IMR-90 (cell line): ENCODE results near the gene UGT1A7. TPM values are rescaled to one million over a fixed set of nuclear protein-coding genes. Genes with fewer than 3 reads are reported as not detected.

Experiments
- ATAC-seq: fragments of 200-7000 bp; cut with Tn5 transposase; 2 replicates; pipeline ENCODE4 v1.9.1; 2020; ENCODE audit warnings: low read depth, mild to moderate bottlenecking, moderate library complexity
- BruUV-seq: library from RNA; stranded (reverse); fragments of 400-500 nt; replicated peaks from 2 replicates; lab custom pipeline; 2021; lab: Mats Ljungman, UMichigan
- CTCF ChIA-PET: fragments of 300-600 bp; formaldehyde crosslinking; extraction: SDS; loops from one replicate; lab custom pipeline; 2021; ENCODE audit warnings: antibody characterized with exemption; lab: Yijun Ruan, JAX
- POLR2A ChIA-PET: fragments of 300-600 bp; sonication (Branson Sonifier 250); formaldehyde crosslinking; loops from one replicate; lab custom pipeline; 2022; ENCODE audit warnings: antibody characterized with exemption; ENCODE audit not compliant: unreplicated experiment; lab: Charles Lee
- DNase-seq: peaks from one replicate; pipeline ENCODE4 v3.0.0; 2013
- H2AFZ ChIP-seq: replicated peaks from 2 replicates; pipeline ENCODE3; 2013; ENCODE audit warnings: low read length, mild to moderate bottlenecking; ENCODE audit not compliant: poor library complexity
- H2AK5ac ChIP-seq: 2 replicates; pipeline ENCODE4 v1.6.1; 2013; ENCODE audit warnings: low read depth, low read length, inconsistent platforms
- H2AK9ac ChIP-seq: replicated peaks from 2 replicates; pipeline ENCODE3; 2013; ENCODE audit warnings: mild to moderate bottlenecking, low read depth, low read length, moderate library complexity; ENCODE audit not compliant: poor library complexity
- H2BK120ac ChIP-seq: 2 replicates; pipeline ENCODE4 v1.6.1; 2013; ENCODE audit warnings: low read depth, low read length, inconsistent platforms
- H2BK15ac ChIP-seq: 3 replicates; pipeline ENCODE4 v1.6.1; 2013; ENCODE audit warnings: low read depth, low read length, inconsistent platforms
- H2BK20ac ChIP-seq: 2 replicates; pipeline ENCODE4 v1.6.1; 2013; ENCODE audit warnings: low read depth, mild to moderate bottlenecking, inconsistent platforms, low read length, moderate library complexity
- H2BK5ac ChIP-seq: 2 replicates; pipeline ENCODE4 v1.6.1; 2013; ENCODE audit warnings: mild to moderate bottlenecking, low read depth, low read length, inconsistent platforms; ENCODE audit not compliant: poor library complexity, severe bottlenecking
- H3K14ac ChIP-seq: replicated peaks from 2 replicates; pipeline ENCODE4 v1.6.1; 2013; ENCODE audit warnings: low read depth, low read length, inconsistent platforms
- H3K18ac ChIP-seq: 2 replicates; pipeline ENCODE4 v1.6.1; 2013; ENCODE audit warnings: low read depth, low read length, control low read depth
- H3K23ac ChIP-seq: 2 replicates; pipeline ENCODE4 v1.6.1; 2013; ENCODE audit warnings: low read depth, low read length, inconsistent platforms
- H3K27ac ChIP-seq: 2 replicates; pipeline ENCODE4 v1.5.1; 2013; ENCODE audit warnings: mild to moderate bottlenecking, control low read depth, low read length; ENCODE audit not compliant: insufficient read depth
- H3K27me3 ChIP-seq: 2 replicates; pipeline ENCODE4 v1.6.1; 2013; ENCODE audit warnings: low read length; ENCODE audit not compliant: control insufficient read depth, insufficient read depth
- H3K36me3 ChIP-seq: 2 replicates; pipeline ENCODE4 v1.6.1; 2013; ENCODE audit warnings: low read length, mixed read lengths; ENCODE audit not compliant: control insufficient read depth, insufficient read depth
- H3K4ac ChIP-seq: 2 replicates; pipeline ENCODE4 v1.6.1; 2013; ENCODE audit warnings: low read depth, low read length, inconsistent platforms
- H3K4me1 ChIP-seq: 2 replicates; pipeline ENCODE4 v1.6.1; 2013; ENCODE audit warnings: low read length, mixed read lengths; ENCODE audit not compliant: control insufficient read depth, insufficient read depth
- H3K4me2 ChIP-seq: 2 replicates; pipeline ENCODE4 v1.6.1; 2013; ENCODE audit warnings: low read depth, mild to moderate bottlenecking, control low read depth, low read length, moderate library complexity
- H3K4me3 ChIP-seq: 2 replicates; pipeline ENCODE4 v1.5.1; 2013; ENCODE audit warnings: low read depth, mild to moderate bottlenecking, control low read depth, low read length, moderate library complexity; ENCODE audit not compliant: insufficient read depth
- H3K56ac ChIP-seq: 2 replicates; pipeline ENCODE4 v1.6.1; 2013; ENCODE audit warnings: low read length, inconsistent platforms; ENCODE audit not compliant: insufficient read depth; ENCODE audit errors: extremely low read depth
- H3K79me1 ChIP-seq, 2 experiments: 2 replicates each; pipeline ENCODE4 v1.6.1; 2013; ENCODE audit warnings: low read length in 2 of 2, inconsistent platforms in 1 of 2, low read depth in 1 of 2
- H3K9ac ChIP-seq: 2 replicates; pipeline ENCODE4 v1.6.1; 2013; ENCODE audit warnings: low read depth, low read length, control low read depth
- H3K9me1 ChIP-seq: 2 replicates; pipeline ENCODE4 v1.6.1; 2013; ENCODE audit warnings: low read length, inconsistent platforms; ENCODE audit not compliant: insufficient read depth
- H3K9me3 ChIP-seq: 2 replicates; pipeline ENCODE4 v1.6.1; 2013; ENCODE audit warnings: low read length; ENCODE audit not compliant: control insufficient read depth, insufficient read depth
- H4K20me1 ChIP-seq: 2 replicates; pipeline ENCODE4 v1.6.1; 2013; ENCODE audit warnings: low read length, inconsistent platforms; ENCODE audit not compliant: insufficient read depth
- H4K5ac ChIP-seq: 2 replicates; pipeline ENCODE4 v1.6.1; 2013; ENCODE audit warnings: mild to moderate bottlenecking, low read depth, low read length, control low read depth
- H4K8ac ChIP-seq, 2 experiments: 2 replicates each; pipeline ENCODE4 v1.6.1; 2013; ENCODE audit warnings: low read depth in 2 of 2, low read length in 2 of 2, control low read depth in 1 of 2, inconsistent platforms in 1 of 2
- H4K91ac ChIP-seq: 2 replicates; pipeline ENCODE4 v1.6.1; 2013; ENCODE audit warnings: low read depth, low read length, inconsistent platforms; ENCODE audit not compliant: insufficient read depth
- BHLHE40 ChIP-seq: fragments of 150-350 bp; IDR thresholded peaks from 2 replicates; pipeline ENCODE4 v1.6.1; 2016; ENCODE audit warnings: mild to moderate bottlenecking, low read depth, low read length
- CHD1 ChIP-seq: IDR thresholded peaks from 2 replicates; pipeline ENCODE4 v1.6.1; 2012; ENCODE audit warnings: low read depth, low read length, improper control_type of control experiment
- MAFK ChIP-seq: IDR thresholded peaks from 2 replicates; pipeline ENCODE4 v1.6.1; 2012; ENCODE audit warnings: low read depth, low read length, improper control_type of control experiment
- MAZ ChIP-seq: IDR thresholded peaks from 2 replicates; pipeline ENCODE4 v1.6.1; 2012; ENCODE audit warnings: low read depth, mild to moderate bottlenecking, low read length, improper control_type of control experiment, moderate library complexity, borderline replicate concordance
- POLR2A ChIP-seq: IDR thresholded peaks from 2 replicates; pipeline ENCODE4 v1.6.1; 2012; ENCODE audit warnings: mild to moderate bottlenecking, low read depth, low read length
- RAD21 ChIP-seq: IDR thresholded peaks from 2 replicates; pipeline ENCODE4 v1.6.1; 2012; ENCODE audit warnings: low read length, improper control_type of control experiment
- SMC3 ChIP-seq: fragments of 150-350 bp; IDR thresholded peaks from 2 replicates; pipeline ENCODE4 v1.6.1; 2016; ENCODE audit warnings: low read depth, mild to moderate bottlenecking, antibody characterized with exemption, low read length, moderate library complexity
- WGBS, 2 experiments: methylation state at CpG; one replicate each; pipeline versions ENCODE4 v1.1.5 to v1.1.7; 2013; ENCODE audit warnings: missing lambda C conversion rate in 2 of 2; ENCODE audit not compliant: insufficient read length in 1 of 2; ENCODE audit errors: extremely low coverage in 2 of 2; 5-methylcytosine and 5-hydroxymethylcytosine counted together
- dilution Hi-C: fragments of 300-500 bp; cut with HindIII; formaldehyde crosslinking; loops from one replicate; pipeline ENCODE4 v1.14.3; 2018; ENCODE audit warnings: low sequenced_read_pairs; ENCODE audit not compliant: unreplicated experiment
- in situ Hi-C: fragments of 300-500 bp; cut with MboI; formaldehyde crosslinking; loops from 3 replicates; pipeline ENCODE4 v1.14.3; 2019; ENCODE audit warnings: low sequenced_read_pairs, inconsistent platforms, mixed read lengths
- intact Hi-C: fragments of 100-400 bp; cut with micrococcal nuclease; formaldehyde crosslinking; loops from 2 replicates; pipeline ENCODE4 v1.10.0; 2022
- polyA plus RNA-seq, 3 experiments: library from polyadenylated mRNA; depleted of rRNA; stranded (reverse); fragments of >200 nt; gene quantifications; 2 replicates each; pipeline ENCODE4 v1.2.3, GENCODE V29; 2012; ENCODE audit warnings: low replicate concordance in 1 of 3
- total RNA-seq: library from RNA; depleted of rRNA; stranded (reverse); fragments of >200 nt; gene quantifications from 2 replicates; pipeline ENCODE4 v1.2.3, GENCODE V29; 2012
- TF ChIP-seq, protein P1 (sequence below): fragments of 150-350 bp; IDR thresholded peaks from 2 replicates; pipeline ENCODE4 v1.6.1; 2017; ENCODE audit warnings: mild to moderate bottlenecking, antibody characterized with exemption, low read length, low read depth

The UGT1A7 gene
- total and polyA plus RNA-seq, 2 of the 4 experiments (the other 2 are of a cell fraction): not detected

GRCh38 chr2:233663911-233664310 lies 17.8 kb upstream of the UGT1A7 start:
- no peak overlapping the region for H3K27ac ChIP-seq
- H2BK5ac ChIP-seq: no peak overlapping the region
- no peak overlapping the region for H3K23ac ChIP-seq
- DNase-seq (no peak), ATAC-seq (no peak)
- H3K79me1 ChIP-seq: no peaks in the 10 kb centered on the region
- H2BK120ac ChIP-seq: no peak overlapping the region
- no peaks in the 10 kb centered on the region for H3K36me3 ChIP-seq
- H3K9ac ChIP-seq: no peak overlapping the region
- H3K56ac ChIP-seq: no peak overlapping the region
- no peaks in the 10 kb centered on the region for H3K9me3 ChIP-seq
- TF ChIP-seq, protein P1, sequence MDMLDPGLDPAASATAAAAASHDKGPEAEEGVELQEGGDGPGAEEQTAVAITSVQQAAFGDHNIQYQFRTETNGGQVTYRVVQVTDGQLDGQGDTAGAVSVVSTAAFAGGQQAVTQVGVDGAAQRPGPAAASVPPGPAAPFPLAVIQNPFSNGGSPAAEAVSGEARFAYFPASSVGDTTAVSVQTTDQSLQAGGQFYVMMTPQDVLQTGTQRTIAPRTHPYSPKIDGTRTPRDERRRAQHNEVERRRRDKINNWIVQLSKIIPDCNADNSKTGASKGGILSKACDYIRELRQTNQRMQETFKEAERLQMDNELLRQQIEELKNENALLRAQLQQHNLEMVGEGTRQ: no peak
- TF ChIP-seq MAFK (no peak), RAD21 (no peak), POLR2A (no peak), SMC3 (no peak), BHLHE40 (no peak), MAZ (no peak), CHD1 (no peak)
- ChIA-PET CTCF (no interaction called here), POLR2A (no interaction called here)
- no peak overlapping the region for H4K8ac ChIP-seq
- no peak overlapping the region for H2AK9ac ChIP-seq
- intact Hi-C loops (no loop called here), dilution Hi-C loops (no loop called here), in situ Hi-C loops (no loop called here)
- no peaks in the 10 kb centered on the region for H3K4me1 ChIP-seq
- 0% methylated on average over 1 of the region's 1 CpG; no CpG with 5 or more reads in 1 of the 2 experiments for WGBS, 2 experiments
- no peaks in the 10 kb centered on the region for H4K20me1 ChIP-seq
- no peak overlapping the region for H4K91ac ChIP-seq
- no TSS peak for BruUV-seq
- H3K9me1 ChIP-seq: no peaks in the 10 kb centered on the region
- H3K4me2 ChIP-seq: no peak overlapping the region
- no peak overlapping the region for H2BK15ac ChIP-seq
- no peak overlapping the region for H2AK5ac ChIP-seq
- H3K27me3 ChIP-seq: no peaks in the 10 kb centered on the region; the same call in 1 of the 2 replicates
- H3K4ac ChIP-seq: no peak overlapping the region
- H2AFZ ChIP-seq: no peak overlapping the region
- no peak overlapping the region for H3K18ac ChIP-seq
- H4K5ac ChIP-seq: no peak overlapping the region
- H3K4me3 ChIP-seq: no peak overlapping the region
- H3K14ac ChIP-seq: no peak overlapping the region
- no peak overlapping the region for H2BK20ac ChIP-seq
